ENCODE data around the gene TMTC2.

DNA sequence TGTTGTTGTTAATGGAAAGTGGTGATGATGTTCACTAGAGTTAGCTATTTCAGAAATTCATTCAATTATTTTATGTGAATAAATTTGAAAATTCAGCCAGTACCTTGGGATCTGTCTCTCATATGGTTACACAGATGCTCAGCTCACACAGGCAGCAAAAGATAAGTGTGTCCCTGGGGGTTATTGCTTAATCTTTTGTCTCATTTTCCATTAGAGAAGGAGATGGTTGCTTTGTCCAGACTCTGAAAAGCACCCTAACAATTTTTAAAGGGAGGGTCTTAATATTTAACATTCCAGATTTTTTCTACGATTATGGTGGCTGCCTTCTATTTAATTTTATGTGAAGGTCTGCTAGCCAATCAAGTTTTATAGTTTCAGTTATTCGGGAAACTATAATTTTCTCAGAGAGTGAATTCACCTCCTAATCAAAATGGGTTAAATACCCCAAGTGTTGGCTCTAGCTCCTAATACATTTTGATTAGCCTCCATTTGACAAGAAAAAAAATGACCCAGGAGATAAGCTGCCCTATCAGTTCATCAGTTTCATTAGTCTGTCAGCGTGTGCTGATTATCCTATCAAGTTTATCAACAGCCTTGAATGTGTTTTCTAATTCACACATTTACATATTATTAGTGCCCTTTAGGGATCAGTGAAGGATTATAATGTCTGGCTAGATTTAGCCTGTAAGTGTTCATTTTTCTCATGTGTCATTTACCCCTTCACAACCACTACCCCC is 282.1 kb downstream of the TMTC2 start:
- TF ChIP-seq, protein P1, sequence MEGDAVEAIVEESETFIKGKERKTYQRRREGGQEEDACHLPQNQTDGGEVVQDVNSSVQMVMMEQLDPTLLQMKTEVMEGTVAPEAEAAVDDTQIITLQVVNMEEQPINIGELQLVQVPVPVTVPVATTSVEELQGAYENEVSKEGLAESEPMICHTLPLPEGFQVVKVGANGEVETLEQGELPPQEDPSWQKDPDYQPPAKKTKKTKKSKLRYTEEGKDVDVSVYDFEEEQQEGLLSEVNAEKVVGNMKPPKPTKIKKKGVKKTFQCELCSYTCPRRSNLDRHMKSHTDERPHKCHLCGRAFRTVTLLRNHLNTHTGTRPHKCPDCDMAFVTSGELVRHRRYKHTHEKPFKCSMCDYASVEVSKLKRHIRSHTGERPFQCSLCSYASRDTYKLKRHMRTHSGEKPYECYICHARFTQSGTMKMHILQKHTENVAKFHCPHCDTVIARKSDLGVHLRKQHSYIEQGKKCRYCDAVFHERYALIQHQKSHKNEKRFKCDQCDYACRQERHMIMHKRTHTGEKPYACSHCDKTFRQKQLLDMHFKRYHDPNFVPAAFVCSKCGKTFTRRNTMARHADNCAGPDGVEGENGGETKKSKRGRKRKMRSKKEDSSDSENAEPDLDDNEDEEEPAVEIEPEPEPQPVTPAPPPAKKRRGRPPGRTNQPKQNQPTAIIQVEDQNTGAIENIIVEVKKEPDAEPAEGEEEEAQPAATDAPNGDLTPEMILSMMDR (IDR thresholded peaks at IDR 0.05; ENCODE audit: extremely low read depth in 1 of 2, insufficient read depth in 1 of 2, low read depth in 1 of 2, low read length in 2 of 2) = no peak
- TF ChIP-seq POLR2AphosphoS5 (IDR thresholded peaks at IDR 0.05; ENCODE audit: insufficient read depth, low read depth, low read length) (no peak), FOS (IDR thresholded peaks at IDR 0.05; ENCODE audit: borderline replicate concordance, insufficient read depth, low read length) (no peak), EZH2 (IDR thresholded peaks at IDR 0.05; ENCODE audit: borderline replicate concordance, low read depth, low read length, severe bottlenecking) (no peak)
